Stimulated activated CD4-positive, alpha-beta T cell treated with anti-CD3 and anti-CD28 coated beads, Interleukin-4, amount 100 ng/mL, for 24 hours (primary cell): ENCODE measurements around the gene ABCB1.
"Not testable (repeated sequence)": the region's sequence is repeated elsewhere in the genome, so short reads cannot be mapped to it uniquely, and the experiment has no call there.

Experiments used
- DNase-seq: peaks from one replicate; pipeline ENCODE4 v3.0.0-alpha.2; 2020

Gene ABCB1

GRCh38 chr7:87465534-87465880 lies 135.2 kb downstream of the ABCB1 start:
- DNase-seq = not testable (repeated sequence)

GRCh38 chr7:87464830-87465533 lies 135.7 kb downstream of the ABCB1 start:
- DNase-seq = not testable (repeated sequence)

- no peak for DNase-seq
Observed at GRCh38 chr7:87463982-87464381, 136.7 kb downstream of the ABCB1 start.

GRCh38 chr7:87460444-87460843 lies 140.2 kb downstream of the ABCB1 start:
- not testable (repeated sequence) for DNase-seq

- no peak for DNase-seq
Observed at GRCh38 chr7:87459941-87460340, 140.7 kb downstream of the ABCB1 start.

- DNase-seq = no peak
Observed at GRCh38 chr7:87458148-87458547, 142.5 kb downstream of the ABCB1 start.

GRCh38 chr7:87456247-87456646 lies 144.4 kb downstream of the ABCB1 start:
- DNase-seq = no peak
